ENCODE results near the gene ZNF579.

Gene ZNF579

GRCh38 chr19:55580628-55581144 is at the start of gene ZNF579:
Gene ZNF579 (minus strand): TSS chr19:55580848. CDS start chr19:55579639, 1,209 bp downstream.
- DNase-seq (ENCODE audit: low read depth), result peak; percentile 90

- DNase-seq (ENCODE audit: low read depth), result no peak
Observed at GRCh38 chr19:55626350-55626749, 45.7 kb upstream of the ZNF579 start.

DNA sequence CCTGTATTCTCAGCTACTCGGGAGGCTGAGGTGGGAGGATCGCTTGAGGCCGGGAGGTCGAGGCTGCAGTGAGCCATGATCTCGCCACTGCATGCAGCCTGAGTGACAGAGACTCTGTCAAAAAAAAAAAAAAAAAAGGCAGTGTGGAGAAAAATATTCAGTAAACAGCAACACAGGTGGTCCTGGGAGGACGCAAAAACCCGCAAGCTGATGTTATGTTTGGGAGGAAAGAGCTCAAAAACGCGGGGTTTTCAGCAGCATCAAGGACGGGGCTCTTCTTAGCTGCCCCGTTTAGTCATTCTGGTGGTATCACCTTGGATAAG is 44.3 kb upstream of the ZNF579 start:
- no peak for DNase-seq (ENCODE audit: low read depth)

- peak; percentile 85 for DNase-seq (ENCODE audit: low read depth)
Observed at GRCh38 chr19:55624109-55625003, 43.7 kb upstream of the ZNF579 start, which contains the start of gene ZNF784. Gene ZNF784 (minus strand): TSS chr19:55624566. CDS start chr19:55624561, 5 bp downstream.

GRCh38 chr19:55623561-55623960 is 42.9 kb upstream of the ZNF579 start:
- no peak for DNase-seq (ENCODE audit: low read depth)

DNA sequence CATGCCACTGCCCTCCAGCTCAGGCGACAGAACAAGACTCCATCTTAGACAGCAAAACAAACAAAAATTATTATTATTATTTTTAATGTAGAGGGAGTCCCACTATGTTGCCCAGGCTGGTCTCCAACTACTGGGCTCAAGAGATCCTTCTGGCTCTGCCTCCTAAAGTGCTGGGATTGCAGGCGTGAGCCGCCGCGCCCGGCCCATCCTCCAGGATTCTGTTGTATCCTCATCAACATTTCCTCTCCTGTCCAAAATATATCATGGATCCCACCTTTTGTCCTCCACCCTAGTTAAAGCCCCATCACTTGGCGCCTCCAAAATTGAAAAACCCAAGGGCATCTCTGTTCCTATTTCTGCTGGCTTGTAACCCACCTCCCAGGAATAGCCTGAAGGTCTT is 42.5 kb upstream of the ZNF579 start:
- DNase-seq (ENCODE audit: low read depth), result no peak

- no peak for DNase-seq (ENCODE audit: low read depth)
Observed at GRCh38 chr19:55622242-55622969, 41.8 kb upstream of the ZNF579 start.

DNA sequence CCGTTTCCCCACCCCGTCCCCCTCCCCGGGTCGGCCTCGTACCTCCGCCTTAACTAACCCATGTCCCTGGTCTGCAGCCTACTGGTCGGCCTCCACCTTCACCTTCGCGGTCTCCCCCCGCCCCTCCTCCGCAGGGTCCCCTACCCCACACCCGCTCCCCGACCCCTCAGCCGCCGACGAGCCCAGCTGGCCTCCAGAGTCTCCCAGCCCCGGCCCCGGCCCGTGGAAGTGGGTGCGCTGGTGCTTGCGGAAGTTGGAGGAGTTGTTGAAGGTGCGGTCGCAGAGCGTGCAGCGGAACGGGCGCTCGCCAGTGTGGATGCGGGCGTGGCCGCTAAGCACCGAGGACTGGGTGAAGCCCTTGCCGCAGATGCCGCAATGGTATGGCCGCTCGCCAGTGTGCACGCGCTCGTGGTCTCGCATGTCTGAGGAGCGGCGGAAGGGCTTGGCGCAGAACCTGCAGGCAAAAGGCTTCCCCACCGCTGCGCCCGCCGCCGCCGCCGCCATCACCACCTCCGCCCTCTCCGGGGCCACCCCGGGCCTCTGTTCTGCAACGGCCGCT is 41.1 kb upstream of the ZNF579 start:
- no peak for DNase-seq (ENCODE audit: low read depth)

DNA sequence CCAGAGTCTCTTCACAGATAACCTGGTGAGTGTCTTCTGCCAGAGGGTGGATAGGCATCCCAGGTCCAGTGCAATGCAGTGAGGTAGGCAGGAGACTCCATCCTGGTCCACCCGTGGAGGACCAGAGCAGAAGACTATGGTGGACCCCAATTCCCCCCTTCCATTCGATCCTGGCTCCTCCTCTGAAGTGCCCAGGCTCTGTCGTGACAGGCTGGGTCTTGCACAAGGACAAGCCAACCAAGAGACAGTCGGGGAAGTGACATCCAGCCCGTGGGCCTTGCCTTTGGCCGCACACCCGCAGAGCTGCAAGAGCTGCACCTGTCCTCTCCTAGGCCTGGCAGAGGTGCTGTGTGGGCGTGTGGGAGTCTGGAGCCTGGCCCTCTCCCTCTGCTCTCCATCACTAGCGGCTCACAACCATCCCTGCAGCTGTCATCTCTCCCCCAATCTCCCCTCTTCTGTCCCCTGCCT is 40.6 kb upstream of the ZNF579 start:
- no peak for DNase-seq (ENCODE audit: low read depth)

DNA sequence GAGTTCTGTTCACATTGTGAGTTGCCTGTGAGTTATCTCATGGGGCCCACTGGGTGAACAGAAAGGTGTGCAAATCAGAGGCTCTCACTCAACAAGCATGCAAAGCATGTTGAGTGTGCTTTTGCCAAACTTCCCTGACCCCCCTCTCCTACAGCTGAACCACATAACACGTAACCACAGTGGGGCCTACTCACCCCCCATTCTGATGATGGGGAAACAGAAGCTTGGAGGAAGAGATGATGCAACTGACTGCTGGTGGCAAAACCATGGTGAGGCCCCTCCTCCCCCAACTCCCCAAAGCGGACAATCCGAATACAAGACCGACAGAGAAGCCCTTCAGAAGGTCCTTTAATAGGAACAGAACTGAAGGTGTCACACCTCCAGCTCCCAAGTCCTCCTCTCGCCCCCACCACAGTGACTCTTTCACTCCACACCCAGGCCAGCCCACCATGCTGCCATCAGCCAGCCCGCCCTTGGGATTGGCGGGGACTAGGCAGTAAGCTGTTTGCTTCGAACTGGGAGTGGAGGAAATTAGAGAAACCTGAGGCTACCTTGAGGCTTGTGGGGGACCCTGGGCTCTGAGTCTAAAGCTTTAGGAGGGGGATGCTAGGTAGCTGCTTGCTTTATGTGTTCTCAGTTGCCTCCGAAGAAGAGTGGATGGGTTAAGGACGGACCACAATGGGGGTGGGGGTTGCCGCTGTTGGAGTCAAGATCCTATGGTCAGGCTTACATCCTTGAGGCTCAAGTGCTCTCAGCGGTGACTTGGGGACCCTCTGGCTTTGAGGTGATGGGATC is 40.0 kb upstream of the ZNF579 start:
- peak; percentile 41 for DNase-seq (ENCODE audit: low read depth)

DNA sequence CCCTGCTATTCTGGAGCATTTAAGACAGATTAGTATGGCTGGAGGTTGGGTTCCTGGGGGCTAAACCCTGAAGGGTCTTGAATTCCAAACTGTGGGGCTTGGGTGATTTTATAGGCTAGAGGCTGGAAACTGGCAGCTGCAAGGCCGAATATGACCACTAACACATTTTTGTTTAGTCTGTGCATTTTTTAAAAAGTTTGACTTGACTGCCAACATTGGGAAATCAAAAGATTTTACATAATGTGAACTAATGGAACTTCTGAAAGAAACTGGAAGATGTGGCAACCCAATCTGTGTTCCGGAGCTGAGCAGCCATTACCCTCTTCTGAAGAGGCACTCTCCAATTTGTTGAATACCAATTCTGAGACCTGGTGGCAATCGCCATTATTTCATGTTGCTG is 38.6 kb upstream of the ZNF579 start:
- DNase-seq (ENCODE audit: low read depth), result peak; percentile 65

DNA sequence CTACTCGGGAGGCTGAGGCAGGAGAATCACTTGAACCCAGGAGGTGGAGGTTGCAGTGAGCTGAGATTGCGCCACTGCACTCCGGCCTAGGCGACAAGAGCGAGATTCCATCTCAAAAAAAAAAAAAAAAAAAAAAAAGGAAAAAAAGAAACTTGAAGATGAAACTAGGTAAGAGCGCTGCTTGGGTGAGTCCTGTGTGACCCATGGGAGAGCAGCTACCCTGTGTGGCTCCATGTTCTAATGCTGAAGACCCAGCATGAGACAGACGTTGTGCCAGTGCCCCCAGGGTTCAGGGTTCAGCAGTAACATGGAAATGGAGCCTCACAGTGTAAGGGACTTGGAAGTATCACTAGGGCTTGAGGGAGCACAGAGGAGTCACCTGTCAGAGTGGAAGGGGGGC is 37.8 kb upstream of the ZNF579 start:
- DNase-seq (ENCODE audit: low read depth), result no peak

- DNase-seq (ENCODE audit: low read depth), result no peak
Observed at GRCh38 chr19:55617426-55617825, 36.8 kb upstream of the ZNF579 start.

GRCh38 chr19:55616395-55616875 is 35.8 kb upstream of the ZNF579 start:
- no peak for DNase-seq (ENCODE audit: low read depth)

DNA sequence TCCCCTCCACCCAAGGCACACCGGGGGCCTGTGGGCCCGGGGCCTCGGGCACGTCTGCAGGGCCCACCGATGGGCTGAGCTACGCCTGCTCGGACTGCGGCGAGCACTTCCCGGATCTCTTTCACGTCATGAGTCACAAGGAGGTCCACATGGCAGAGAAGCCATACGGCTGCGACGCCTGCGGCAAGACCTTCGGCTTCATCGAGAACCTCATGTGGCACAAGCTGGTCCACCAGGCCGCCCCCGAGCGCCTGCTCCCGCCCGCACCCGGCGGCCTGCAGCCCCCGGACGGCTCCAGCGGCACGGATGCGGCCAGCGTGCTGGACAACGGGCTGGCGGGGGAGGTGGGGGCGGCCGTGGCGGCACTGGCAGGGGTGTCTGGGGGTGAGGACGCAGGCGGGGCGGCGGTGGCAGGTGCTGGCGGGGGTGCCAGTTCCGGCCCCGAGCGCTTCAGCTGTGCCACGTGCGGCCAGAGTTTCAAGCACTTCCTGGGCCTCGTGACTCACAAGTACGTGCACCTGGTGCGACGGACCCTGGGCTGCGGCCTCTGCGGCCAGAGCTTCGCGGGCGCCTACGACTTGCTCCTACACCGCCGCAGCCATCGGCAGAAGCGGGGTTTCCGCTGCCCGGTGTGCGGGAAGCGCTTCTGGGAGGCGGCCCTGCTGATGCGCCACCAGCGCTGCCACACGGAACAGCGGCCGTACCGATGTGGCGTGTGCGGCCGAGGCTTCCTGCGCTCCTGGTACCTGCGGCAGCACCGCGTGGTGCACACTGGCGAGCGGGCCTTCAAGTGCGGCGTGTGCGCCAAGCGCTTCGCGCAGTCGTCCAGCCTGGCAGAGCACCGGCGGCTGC is 35.1 kb upstream of the ZNF579 start:
- DNase-seq (ENCODE audit: low read depth), result no peak

- no peak for DNase-seq (ENCODE audit: low read depth)
Observed at GRCh38 chr19:55614711-55615542, 34.3 kb upstream of the ZNF579 start.

DNA sequence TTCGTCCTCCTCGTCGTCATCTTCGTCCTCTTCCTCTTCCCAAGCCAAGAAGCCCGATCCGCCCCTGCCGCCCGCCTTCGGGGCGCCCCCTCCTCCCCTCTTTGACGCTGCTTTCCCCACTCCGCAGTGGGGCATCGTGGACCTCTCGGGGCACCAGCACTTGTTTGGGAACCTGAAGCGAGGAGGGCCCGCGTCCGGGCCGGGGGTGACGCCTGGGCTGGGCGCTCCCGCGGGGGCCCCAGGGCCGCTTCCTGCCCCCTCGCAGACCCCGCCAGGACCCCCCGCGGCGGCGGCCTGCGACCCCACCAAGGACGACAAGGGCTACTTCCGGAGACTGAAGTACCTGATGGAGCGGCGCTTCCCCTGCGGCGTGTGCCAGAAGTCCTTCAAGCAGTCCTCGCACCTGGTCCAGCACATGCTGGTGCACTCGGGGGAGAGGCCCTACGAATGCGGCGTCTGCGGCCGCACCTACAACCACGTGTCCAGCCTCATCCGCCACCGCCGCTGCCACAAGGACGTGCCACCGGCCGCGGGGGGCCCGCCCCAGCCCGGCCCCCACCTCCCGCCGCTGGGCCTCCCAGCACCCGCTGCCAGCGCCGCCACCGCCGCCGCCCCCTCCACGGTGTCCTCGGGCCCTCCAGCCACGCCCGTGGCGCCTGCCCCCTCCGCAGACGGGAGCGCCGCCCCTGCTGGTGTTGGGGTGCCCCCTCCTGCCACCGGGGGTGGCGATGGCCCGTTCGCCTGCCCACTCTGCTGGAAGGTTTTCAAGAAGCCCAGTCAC is 33.5 kb upstream of the ZNF579 start:
- no peak for DNase-seq (ENCODE audit: low read depth)

- no peak for DNase-seq (ENCODE audit: low read depth)
Observed at GRCh38 chr19:55613396-55613795, 32.7 kb upstream of the ZNF579 start.

All from iris pigment epithelial cell (primary cell).